Heart left ventricle (tissue), 16 donors: ENCODE results near the gene FN3K. TPM values are rescaled to one million over a fixed set of nuclear protein-coding genes. Genes with fewer than 3 reads are reported as not detected.

Experiments
- ATAC-seq, 4 donors: fragments of 200-7000 bp; cut with Tn5 transposase; one replicate each; pipeline ENCODE4 v1.9.1; 2020 to 2022; ENCODE audit warnings: moderate library complexity in 4 of 4, mild to moderate bottlenecking in 3 of 4, moderate number of reproducible peaks in 1 of 4
- DNase-seq, 5 donors: peaks; one replicate each; pipeline ENCODE4 v3.0.0-alpha.2; 2020
- H3K27ac ChIP-seq, 12 donors: fragments of 200-600 bp; sonication (generic) in 4 of 12; one replicate each; pipeline versions ENCODE4 v1.5.0 to v1.8.0; 2016 to 2022; ENCODE audit warnings: mild to moderate bottlenecking in 2 of 12
- H3K27me3 ChIP-seq, 9 donors: fragments of 200-600 bp; sonication (generic) in 2 of 9; one replicate each; pipeline versions ENCODE4 v1.5.1 to v1.8.0; 2016 to 2022; ENCODE audit warnings: mild to moderate bottlenecking in 3 of 9
- H3K36me3 ChIP-seq, 9 donors: fragments of 200-600 bp; sonication (generic) in 2 of 9; one replicate each; pipeline versions ENCODE4 v1.5.0 to v1.8.0; 2018 to 2022; ENCODE audit warnings: mild to moderate bottlenecking in 2 of 9
- H3K4me1 ChIP-seq, 12 donors: fragments of 200-600 bp; sonication (generic) in 4 of 12; one replicate each; pipeline versions ENCODE4 v1.5.0 to v1.8.0; 2016 to 2022; ENCODE audit warnings: mild to moderate bottlenecking in 3 of 12
- H3K4me3 ChIP-seq, 12 donors: fragments of 200-600 bp; sonication (generic) in 4 of 12; one replicate each; pipeline versions ENCODE4 v1.5.0 to v1.8.0; 2017 to 2022; ENCODE audit warnings: mild to moderate bottlenecking in 9 of 12, moderate library complexity in 4 of 12
- H3K9me3 ChIP-seq, 12 donors: fragments of 200-600 bp; sonication (generic) in 4 of 12; one replicate each; pipeline versions ENCODE4 v1.5.0 to v1.8.0; 2016 to 2022; ENCODE audit warnings: mild to moderate bottlenecking in 1 of 12
- CTCF ChIP-seq, 12 donors: fragments of 200-600 bp; sonication (generic) in 4 of 12; IDR thresholded peaks; one replicate each; pipeline versions ENCODE4 v1.5.0 to v1.8.0; 2018 to 2022; ENCODE audit warnings: antibody characterized with exemption in 12 of 12, mild to moderate bottlenecking in 5 of 12
- POLR2A ChIP-seq, 2 donors: fragments of 450-650 bp; IDR thresholded peaks; one replicate each; pipeline ENCODE4 v1.6.1; 2017; ENCODE audit warnings: antibody characterized with exemption in 2 of 2, mild to moderate bottlenecking in 2 of 2, moderate library complexity in 2 of 2
- WGBS, 4 donors: extraction: QIAGEN DNeasy Blood & Tissue Kit in 2 of 4; methylation state at CpG; one replicate each; pipeline versions ENCODE4 v1.1.5 to v1.1.7; 2013 to 2018; 5-methylcytosine and 5-hydroxymethylcytosine counted together
- intact Hi-C, 10 donors: fragments of 100-400 bp; cut with DNase I; formaldehyde crosslinking; loops; one replicate each; pipeline versions ENCODE4 v1.11.1 to v1.14.2; 2022
- polyA plus RNA-seq, 2 donors: library from polyadenylated mRNA; stranded (reverse); fragments of 200-250 nt; gene quantifications; one replicate each; pipeline ENCODE4 v1.2.3, GENCODE V29; 2013
- total RNA-seq, 9 donors: library from RNA; depleted of rRNA in 2 of 9; stranded (reverse); fragments of >200 nt in 2 of 9; fragmentation: NEBNext Ultra II Directional in 3 of 9; extraction: Animal tissue kit (Norgen Biotek cat#: 25700) in 3 of 9; gene quantifications; one replicate each; pipeline versions ENCODE4 v1.1.0 to v1.2.4, GENCODE V29; 2016 to 2023
- donor health status: ischemic (EF 13 %, LVEDD 7.1; RV severe dilation, severe dysfunction).
- donor health status: healthy with polysubstance abuse.
- donor health status: DM: no; HTN: yes; CAD: no.
- donor health status: DM: no; HTN: no; CAD: no.
- donor health status: ischemic (EF 25% LVEDD 6.9; RV normal size, moderate dysfunction).
- donor health status: ischemic (EF 25% LVEDD 5.7; RV mildly dilated, moderate dysfunction).
- donor health status: healthy.
- donor health status: DM: yes; HTN: yes; CAD: no.
- donor health status: ischemic (EF 35%, LVEDD 5.7; RV mildly dilated, moderate dysfunction).
- donor health status: nonischemic (EF 11% LVEDD 7.7; RV severe dilation, severe dysfunction).
- donor health status: DM: yes; HTN: yes; CAD: no.
- donor health status: PGD.
- donor health status: ischemic (EF 29% LVEDD 5.4; RV normal size, mild dysfunction).
- donor health status: nonischemic (EF 23%, LVEDD 6.1; RV moderate dilation, normal function).

Gene FN3K
- total and polyA plus RNA-seq, 11 donors: 15.5 to 121 (median 69.4) TPM

GRCh38 chr17:82751571-82752370 is 16.4 kb downstream of the FN3K start, which contains the start of gene TBCD:
TBCD (plus strand) TSS chr17:82752065; CDS start chr17:82752194, 129 bp downstream.
- ATAC-seq: peak; percentile 59 to 91 (median 88)
- 0 to 1% (median 0%) methylated on average over 10 to 110 of the region's 114 CpGs for WGBS, 4 donors
- Histone ChIP-seq H3K27me3 (no peaks in the 10 kb centered on the region), H3K27ac (peak within 1 kb of the TSS; percentile 33 to 95 (median 82)), H3K4me3 (peak within 1 kb of the TSS; percentile 70 to 100 (median 82)), H3K9me3 (peaks cover 0 to 6% (median 0%) of the 10 kb centered on the region in 12 donors), H3K4me1 (peaks cover 6 to 19% (median 12%) of the 10 kb centered on the region in 12 donors), H3K36me3 (peaks cover 0 to 12% (median 7%) of the 10 kb centered on the region in 9 donors)
- intact Hi-C loops: loop anchor here in 2 of 10 donors (5.0 kb wide), 2 partner anchors 34 to 104 kb away; partner anchors contain the start of genes FN3KRP (in 1 of the 2) and WDR45B (in 1 of the 2)
- TF ChIP-seq POLR2A (IDR thresholded peaks at IDR 0.05): peak in 1 of 2 donors; percentile 56
- no peak for TF ChIP-seq CTCF (IDR thresholded peaks at IDR 0.05)
- peak; percentile 89 to 94 (median 91) for DNase-seq

DNA sequence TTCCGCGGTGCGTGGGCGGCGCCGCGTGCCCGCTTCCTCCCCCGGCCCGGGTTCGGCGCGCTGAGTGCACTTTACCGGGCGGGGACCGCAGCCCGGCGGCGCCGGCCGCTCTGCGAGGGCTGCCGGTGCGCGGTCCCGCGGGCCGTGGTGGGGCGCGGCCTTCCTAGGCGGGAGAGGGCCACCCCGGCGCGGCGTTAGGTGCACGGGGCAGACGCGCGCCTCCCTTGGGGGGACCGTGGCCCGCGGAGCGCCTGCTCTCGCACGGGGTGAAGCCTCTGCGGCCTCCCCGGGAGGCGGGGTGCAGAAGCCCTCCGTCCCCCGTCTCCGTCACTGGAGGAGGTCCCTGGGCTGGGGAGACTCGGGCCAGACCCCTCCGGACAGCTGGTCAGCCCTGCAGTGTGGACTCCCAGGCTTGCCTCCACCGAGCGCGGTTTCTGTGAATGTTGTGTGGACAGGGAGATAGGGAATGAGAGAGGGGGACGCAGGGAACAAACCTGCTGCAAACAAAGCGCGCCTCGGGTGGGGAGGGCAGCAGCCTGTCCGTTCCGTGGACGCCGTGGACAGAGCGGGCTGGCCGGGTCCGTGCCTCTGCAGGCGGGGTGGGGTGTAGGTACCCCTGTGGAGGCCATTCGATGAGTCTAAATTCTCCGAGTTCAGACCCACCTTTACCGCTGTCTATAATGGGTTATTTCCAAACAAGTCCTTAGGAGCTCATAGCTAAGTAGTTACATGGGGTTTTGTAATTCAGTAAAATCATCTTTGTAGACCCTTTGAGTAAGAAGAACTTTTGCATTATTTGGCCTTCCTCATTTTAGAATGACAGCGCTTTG is 17.2 kb downstream of the FN3K start:
- intact Hi-C loops: loop anchor here in 2 of 10 donors (5.0 kb wide), 2 partner anchors 35 to 105 kb away; partner anchors contain the start of genes FN3KRP (in 1 of the 2) and WDR45B (in 1 of the 2)
- H3K27me3 ChIP-seq: no peaks in the 10 kb centered on the region
- DNase-seq: peak in 2 of 5 donors; percentile 43 to 71
- peaks cover 6 to 19% (median 12%) of the 10 kb centered on the region in 12 donors for H3K4me1 ChIP-seq
- ATAC-seq: peak in 3 of 4 donors; percentile 5 to 25 (median 23)
- H3K9me3 ChIP-seq: no peaks in the 10 kb centered on the region
- TF ChIP-seq CTCF (IDR thresholded peaks at IDR 0.05) (no peak), POLR2A (IDR thresholded peaks at IDR 0.05) (no peak)
- H3K36me3 ChIP-seq: peaks cover 0 to 16% (median 11%) of the 10 kb centered on the region in 9 donors
- H3K4me3 ChIP-seq: peak overlapping the region; percentile 70 to 100 (median 82)
- WGBS, 4 donors: 1 to 5% (median 2%) methylated on average over 28 to 72 of the region's 72 CpGs
- peak overlapping the region; percentile 33 to 95 (median 82) for H3K27ac ChIP-seq

DNA sequence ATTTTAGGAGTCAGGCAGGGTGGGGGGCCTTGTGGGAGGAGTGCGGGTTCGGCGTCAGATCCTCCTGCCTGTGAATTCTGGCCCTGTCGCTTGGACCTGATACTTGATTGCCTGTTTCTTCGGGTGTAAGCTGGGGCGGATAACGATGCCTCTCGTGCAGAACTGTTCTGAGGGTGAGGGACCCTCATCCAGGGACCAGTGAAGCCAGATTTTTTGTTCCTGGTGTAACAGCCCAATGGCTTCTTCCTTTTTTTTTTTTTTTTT is 17.7 kb downstream of the FN3K start:
- 46 to 63% (median 56%) methylated on average over 8 of the region's 8 CpGs for WGBS, 4 donors
- TF ChIP-seq CTCF (IDR thresholded peaks at IDR 0.05): no peak
- Histone ChIP-seq H3K4me1 (peaks cover 6 to 19% (median 12%) of the 10 kb centered on the region in 12 donors), H3K9me3 (no peaks in the 10 kb centered on the region), H3K36me3 (peaks cover 0 to 21% (median 11%) of the 10 kb centered on the region in 9 donors), H3K27ac (no peak overlapping the region), H3K4me3 (peak overlapping the region in 9 of 12 donors; percentile 70 to 93 (median 84)), H3K27me3 (no peaks in the 10 kb centered on the region)
- DNase-seq: no peak
- intact Hi-C loops: loop anchor here in 2 of 10 donors (5.0 kb wide), 2 partner anchors 36 to 106 kb away; partner anchors contain the start of genes FN3KRP (in 1 of the 2) and WDR45B (in 1 of the 2)
- ATAC-seq: no peak
